NCI-H146 treated with DMSO at 0.1 percent for 48 hours (cell line): ENCODE measurements around the gene CLDN18.

Experiments
- DNase-seq: peaks from one replicate; lab custom pipeline; 2025; ENCODE audit not compliant: unreplicated experiment; lab: John Stamatoyannopoulos, UW

The CLDN18 gene

GRCh38 chr3:138060792-138061191 lies 50.8 kb downstream of the CLDN18 start:
- no peak for DNase-seq

DNA sequence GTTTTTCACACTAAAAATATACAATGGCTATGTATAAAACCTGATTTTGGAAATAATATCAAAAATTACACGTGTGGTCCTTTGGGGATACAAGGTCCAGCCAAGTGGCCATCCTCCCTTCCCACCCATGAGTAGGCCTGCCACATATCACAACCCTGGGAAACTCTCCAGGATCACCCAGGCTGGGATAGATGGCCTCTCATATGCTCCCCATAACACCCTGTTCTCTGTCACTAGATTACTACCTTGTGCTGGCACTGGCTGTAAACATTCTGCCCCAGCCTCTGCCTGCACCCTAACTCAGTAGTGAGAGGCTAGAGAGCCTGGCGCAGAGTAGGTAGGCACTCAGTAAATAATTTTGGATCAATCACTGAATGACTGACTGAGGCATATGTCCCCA lies 52.1 kb downstream of the CLDN18 start:
- DNase-seq: no peak

GRCh38 chr3:138062626-138063025 lies 52.7 kb downstream of the CLDN18 start:
- no peak for DNase-seq

- DNase-seq: no peak
Measured at GRCh38 chr3:138063416-138063815, 53.5 kb downstream of the CLDN18 start.

- DNase-seq: no peak
Measured at GRCh38 chr3:138065949-138066348, 56.0 kb downstream of the CLDN18 start.

GRCh38 chr3:138066383-138066782 lies 56.4 kb downstream of the CLDN18 start:
- DNase-seq: no peak

- DNase-seq: no peak
Measured at GRCh38 chr3:138066972-138067371, 57.0 kb downstream of the CLDN18 start.

DNA sequence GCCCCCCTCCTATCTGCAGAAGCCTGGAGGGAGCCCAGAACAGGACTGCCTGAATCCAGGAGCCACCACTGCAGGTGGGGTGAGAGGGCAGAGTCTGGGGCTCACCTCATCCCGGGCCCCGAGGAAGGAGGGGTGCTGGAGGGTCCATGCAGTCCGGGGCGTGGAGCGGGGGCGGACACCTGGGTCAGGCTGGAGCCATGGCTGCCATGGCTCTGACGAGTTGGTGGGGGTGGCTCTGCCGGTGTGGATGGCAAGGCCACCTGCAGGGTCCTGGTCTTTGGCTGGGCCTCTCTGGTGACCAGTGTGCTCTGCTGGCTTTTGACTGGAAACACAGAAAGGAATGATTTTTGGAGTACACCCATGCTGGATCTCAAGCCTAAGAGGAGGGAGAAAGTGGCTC lies 58.1 kb downstream of the CLDN18 start:
- no peak for DNase-seq

GRCh38 chr3:138068579-138069174 lies 58.7 kb downstream of the CLDN18 start:
- peak; percentile 61 for DNase-seq

- DNase-seq: no peak
Measured at GRCh38 chr3:138070006-138070405, 60.0 kb downstream of the CLDN18 start.

DNA sequence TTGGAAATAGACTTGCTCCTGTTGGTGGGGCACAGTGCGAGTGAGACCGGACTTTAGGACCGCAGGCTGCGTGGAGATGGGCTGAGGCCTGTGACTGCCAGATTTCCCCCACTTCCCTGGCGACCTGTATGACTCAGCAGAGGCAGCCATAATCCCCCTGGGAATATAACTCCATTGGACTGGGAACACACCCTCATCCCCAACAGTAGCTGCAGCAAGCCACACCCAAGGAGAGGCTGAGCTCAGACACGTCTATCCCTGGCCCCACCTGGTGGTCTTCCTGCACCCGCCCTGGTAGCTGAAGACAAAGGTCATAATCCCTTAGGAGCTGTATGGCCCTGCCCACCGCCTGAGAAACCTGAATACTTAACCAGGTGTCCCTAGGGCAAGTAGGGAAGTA lies 62.8 kb downstream of the CLDN18 start:
- no peak for DNase-seq

- DNase-seq: no peak
Measured at GRCh38 chr3:138078096-138078495, 68.1 kb downstream of the CLDN18 start.

DNA sequence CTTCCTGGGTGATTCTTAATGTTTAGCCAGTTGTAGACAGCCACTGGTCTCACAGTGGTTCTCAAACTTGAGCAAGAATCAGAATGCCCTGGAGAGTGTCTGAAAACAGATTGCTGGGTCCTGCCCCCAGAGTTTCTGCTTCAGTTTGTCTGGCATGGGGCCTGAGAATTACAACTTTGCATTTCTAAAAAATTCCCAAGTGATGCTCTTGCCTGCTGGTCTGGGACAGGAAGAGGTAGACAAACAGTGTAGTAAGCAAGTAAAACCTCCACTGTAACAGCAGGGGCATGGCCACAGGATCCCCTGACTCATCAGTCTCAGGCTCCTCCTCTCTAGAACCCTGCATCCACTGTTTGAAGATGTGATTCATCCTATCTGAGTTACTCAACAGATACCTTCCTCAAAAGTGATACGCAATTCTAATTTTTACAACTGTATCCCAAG lies 69.0 kb downstream of the CLDN18 start:
- no peak for DNase-seq

GRCh38 chr3:138079901-138080300 lies 69.9 kb downstream of the CLDN18 start:
- no peak for DNase-seq

DNA sequence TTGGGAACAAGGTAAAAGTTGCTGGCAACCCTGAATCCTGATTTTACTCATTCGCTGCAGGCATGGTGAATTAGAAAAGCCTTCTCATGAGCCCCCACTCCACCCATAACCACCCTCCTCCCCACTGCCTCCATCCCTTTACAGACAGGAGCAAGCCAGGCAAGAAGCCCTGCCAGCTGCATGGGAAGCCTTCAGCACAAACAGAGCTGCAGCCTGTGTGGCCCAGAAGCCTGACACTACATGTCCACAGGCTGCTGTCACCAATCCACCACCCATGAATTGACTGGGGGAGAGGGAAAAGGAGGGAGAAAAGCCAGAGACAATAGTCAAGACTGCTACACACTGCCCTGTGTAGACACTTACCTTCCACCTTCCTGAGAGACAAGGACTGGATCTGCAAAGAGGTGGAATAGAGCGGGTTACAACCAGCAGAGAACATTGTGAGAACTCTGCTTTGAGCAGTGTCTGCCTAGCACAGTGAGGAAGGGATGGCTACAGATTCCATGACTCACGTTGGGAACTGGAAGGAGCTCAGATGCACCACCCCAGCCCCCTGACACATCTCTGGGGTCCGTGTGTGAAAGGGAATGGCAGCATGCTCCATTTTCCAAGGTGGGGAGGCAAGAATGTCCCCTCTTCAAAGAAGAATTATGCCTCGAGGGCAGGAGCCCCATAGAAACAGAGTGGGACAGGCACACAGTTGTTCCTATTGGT lies 71.6 kb downstream of the CLDN18 start:
- no peak for DNase-seq

DNA sequence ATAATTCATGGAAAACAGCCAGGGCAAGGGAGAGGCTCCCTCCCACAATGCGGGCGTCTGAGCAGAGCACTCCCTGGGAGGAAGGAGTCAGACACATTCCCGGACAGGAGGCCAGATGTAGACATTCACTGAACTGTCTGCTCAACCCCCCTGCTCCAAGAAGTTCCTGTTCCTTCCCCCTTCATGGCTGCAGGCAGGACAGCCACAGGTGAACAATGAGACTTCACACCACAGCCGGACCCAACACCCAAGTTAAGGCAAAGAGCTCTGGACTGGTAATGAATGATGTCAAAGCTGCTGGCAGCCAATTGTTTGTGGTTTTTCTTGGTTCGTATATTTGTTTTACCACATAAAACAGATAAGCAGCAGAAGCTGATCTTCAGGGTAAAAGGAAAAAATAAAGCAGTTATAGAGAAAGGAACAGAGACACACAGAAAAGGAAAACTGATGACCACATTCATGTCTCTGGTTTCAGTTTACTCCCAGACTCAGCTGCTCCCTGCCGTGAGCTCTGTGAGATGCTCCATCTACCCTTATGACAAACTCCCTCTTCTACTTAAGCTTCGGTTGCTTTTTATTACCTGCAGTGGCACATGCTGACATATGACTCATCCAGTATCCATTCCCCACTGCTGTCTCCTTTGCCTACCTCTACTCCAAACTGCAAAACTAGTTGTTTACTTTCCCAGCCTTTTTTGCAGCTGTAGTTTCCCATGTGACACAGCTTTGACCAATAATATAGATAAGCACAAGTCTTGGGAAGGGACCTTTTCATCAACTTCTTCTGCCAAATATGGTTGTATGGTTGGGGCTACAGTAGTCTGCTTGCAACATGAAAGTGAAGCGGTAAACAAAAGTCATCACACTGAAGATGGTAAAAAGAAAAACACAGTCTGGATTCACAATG lies 72.4 kb downstream of the CLDN18 start:
- DNase-seq: no peak

GRCh38 chr3:138082992-138083386 lies 73.0 kb downstream of the CLDN18 start:
- no peak for DNase-seq
